HK-2 (cell line): ENCODE measurements around the gene ASB13.

Source experiments
- DNase-seq: peaks from one replicate; pipeline ENCODE4 v3.0.0-alpha.2; 2018; ENCODE audit not compliant: unreplicated experiment

ASB13 gene

GRCh38 chr10:5669604-5670003 is 3.2 kb upstream of the ASB13 start:
- no peak for DNase-seq

GRCh38 chr10:5668429-5668828 is 2.0 kb upstream of the ASB13 start:
- no peak for DNase-seq

GRCh38 chr10:5666841-5667630 is 641 bp upstream of the ASB13 start:
- no peak for DNase-seq

- DNase-seq = no peak
Measured at GRCh38 chr10:5665373-5666007, 905 bp downstream of the ASB13 start.

- DNase-seq = no peak
Measured at GRCh38 chr10:5663692-5664427, 2.5 kb downstream of the ASB13 start.

GRCh38 chr10:5662708-5663579 is 3.5 kb downstream of the ASB13 start:
- DNase-seq = no peak

- DNase-seq = no peak
Measured at GRCh38 chr10:5661043-5661442, 5.4 kb downstream of the ASB13 start.

- DNase-seq = peak; percentile 42
Measured at GRCh38 chr10:5659702-5660528, 6.5 kb downstream of the ASB13 start.

- no peak for DNase-seq
Measured at GRCh38 chr10:5658871-5659618, 7.3 kb downstream of the ASB13 start.

- DNase-seq = no peak
Measured at GRCh38 chr10:5656737-5657579, 9.4 kb downstream of the ASB13 start.

GRCh38 chr10:5655121-5655520 is 11.3 kb downstream of the ASB13 start:
- DNase-seq = no peak

- DNase-seq = no peak
Measured at GRCh38 chr10:5654218-5654755, 12.1 kb downstream of the ASB13 start.

GRCh38 chr10:5652746-5653145 is 13.6 kb downstream of the ASB13 start:
- DNase-seq = no peak

GRCh38 chr10:5651388-5651764 is 15.0 kb downstream of the ASB13 start:
- DNase-seq = no peak

GRCh38 chr10:5650664-5651387 is 15.6 kb downstream of the ASB13 start:
- DNase-seq = no peak

GRCh38 chr10:5649746-5650145 is 16.6 kb downstream of the ASB13 start:
- no peak for DNase-seq

- DNase-seq = no peak
Measured at GRCh38 chr10:5648494-5649457, 17.6 kb downstream of the ASB13 start.
